BLaER1 (cell line): Measurements from ENCODE around the gene FSIP1.

Source experiments
- H3K27ac ChIP-seq: shearing (Covaris generic); formaldehyde crosslinking; 2 replicates; pipeline ENCODE4 v1.8.1; 2022
- H3K27me3 ChIP-seq: shearing (Covaris generic); formaldehyde crosslinking; 2 replicates; pipeline ENCODE4 v1.8.1; 2022
- H3K36me3 ChIP-seq: shearing (Covaris generic); formaldehyde crosslinking; 2 replicates; pipeline ENCODE4 v1.8.1; 2022
- H3K4me1 ChIP-seq: shearing (Covaris generic); formaldehyde crosslinking; 2 replicates; pipeline ENCODE4 v1.8.1; 2022
- H3K4me2 ChIP-seq: shearing (Covaris generic); formaldehyde crosslinking; 2 replicates; pipeline ENCODE4 v1.8.1; 2022
- H3K4me3 ChIP-seq: shearing (Covaris generic); formaldehyde crosslinking; 2 replicates; pipeline ENCODE4 v1.8.1; 2022
- H3K9ac ChIP-seq: shearing (Covaris generic); formaldehyde crosslinking; 2 replicates; pipeline ENCODE4 v1.8.1; 2022
- H3K9me3 ChIP-seq: shearing (Covaris generic); formaldehyde crosslinking; 2 replicates; pipeline ENCODE4 v1.8.1; 2022
- H4K20me1 ChIP-seq: shearing (Covaris generic); formaldehyde crosslinking; 2 replicates; pipeline ENCODE4 v1.8.1; 2022
- Cebpa-rat ChIP-seq: shearing (Covaris generic); IDR thresholded peaks from 2 replicates; pipeline ENCODE4 v1.8.1; 2022

FSIP1 gene

GRCh38 chr15:39661776-39662175, 120.9 kb downstream of the FSIP1 start:
- H4K20me1 ChIP-seq, result no peaks in the 10 kb centered on the region
- no peaks in the 10 kb centered on the region for H3K36me3 ChIP-seq
- H3K9ac ChIP-seq, result no peak overlapping the region
- H3K9me3 ChIP-seq, result peaks cover 12% of the 10 kb centered on the region; the same call in 1 of the 2 replicates
- no peaks in the 10 kb centered on the region for H3K27me3 ChIP-seq
- no peak overlapping the region for H3K27ac ChIP-seq
- no peak for TF ChIP-seq Cebpa-rat
- no peak overlapping the region for H3K4me3 ChIP-seq
- no peak overlapping the region for H3K4me2 ChIP-seq
- H3K4me1 ChIP-seq, result no peaks in the 10 kb centered on the region

- no peaks in the 10 kb centered on the region for H3K4me1 ChIP-seq
- no peaks in the 10 kb centered on the region for H3K27me3 ChIP-seq
- H3K9me3 ChIP-seq, result peaks cover 12% of the 10 kb centered on the region; the same call in 1 of the 2 replicates
- TF ChIP-seq Cebpa-rat, result no peak
- H3K4me3 ChIP-seq, result no peak overlapping the region
- no peak overlapping the region for H3K27ac ChIP-seq
- no peak overlapping the region for H3K4me2 ChIP-seq
- no peaks in the 10 kb centered on the region for H4K20me1 ChIP-seq
- H3K9ac ChIP-seq, result no peak overlapping the region
- H3K36me3 ChIP-seq, result no peaks in the 10 kb centered on the region
Measured at GRCh38 chr15:39658740-39659139, 123.9 kb downstream of the FSIP1 start.

GRCh38 chr15:39657668-39658067, 125.0 kb downstream of the FSIP1 start:
- no peak overlapping the region for H3K4me2 ChIP-seq
- H3K4me3 ChIP-seq, result no peak overlapping the region
- no peak for TF ChIP-seq Cebpa-rat
- peaks cover 12% of the 10 kb centered on the region; the same call in 1 of the 2 replicates for H3K9me3 ChIP-seq
- H3K4me1 ChIP-seq, result no peaks in the 10 kb centered on the region
- H3K27ac ChIP-seq, result no peak overlapping the region
- no peaks in the 10 kb centered on the region for H3K36me3 ChIP-seq
- no peaks in the 10 kb centered on the region for H4K20me1 ChIP-seq
- H3K9ac ChIP-seq, result no peak overlapping the region
- no peaks in the 10 kb centered on the region for H3K27me3 ChIP-seq

GRCh38 chr15:39657181-39657580, 125.5 kb downstream of the FSIP1 start:
- H3K4me2 ChIP-seq, result no peak overlapping the region
- H3K36me3 ChIP-seq, result no peaks in the 10 kb centered on the region
- no peak for TF ChIP-seq Cebpa-rat
- H3K4me3 ChIP-seq, result no peak overlapping the region
- no peaks in the 10 kb centered on the region for H3K27me3 ChIP-seq
- no peaks in the 10 kb centered on the region for H3K4me1 ChIP-seq
- no peak overlapping the region for H3K9ac ChIP-seq
- no peak overlapping the region for H3K27ac ChIP-seq
- H3K9me3 ChIP-seq, result peaks cover 12% of the 10 kb centered on the region; the same call in 1 of the 2 replicates
- H4K20me1 ChIP-seq, result no peaks in the 10 kb centered on the region

GRCh38 chr15:39654304-39654703, 128.3 kb downstream of the FSIP1 start:
- Histone ChIP-seq H3K9me3 (peaks cover 12% of the 10 kb centered on the region; the same call in 1 of the 2 replicates), H3K27ac (no peak overlapping the region), H3K9ac (no peak overlapping the region), H3K36me3 (no peaks in the 10 kb centered on the region), H3K4me3 (no peak overlapping the region), H3K4me2 (no peak overlapping the region), H4K20me1 (no peaks in the 10 kb centered on the region), H3K4me1 (no peaks in the 10 kb centered on the region), H3K27me3 (no peaks in the 10 kb centered on the region)
- TF ChIP-seq Cebpa-rat, result no peak

GRCh38 chr15:39651881-39652280, 130.8 kb downstream of the FSIP1 start:
- H3K9ac ChIP-seq, result no peak overlapping the region
- no peaks in the 10 kb centered on the region for H3K27me3 ChIP-seq
- no peak for TF ChIP-seq Cebpa-rat

GRCh38 chr15:39651295-39651694, 131.3 kb downstream of the FSIP1 start:
- no peak overlapping the region for H3K27ac ChIP-seq
- no peak overlapping the region for H3K4me3 ChIP-seq
- H3K9me3 ChIP-seq, result no peaks in the 10 kb centered on the region
- H4K20me1 ChIP-seq, result no peaks in the 10 kb centered on the region
- no peak overlapping the region for H3K9ac ChIP-seq
- no peak for TF ChIP-seq Cebpa-rat
- no peak overlapping the region for H3K4me2 ChIP-seq
- H3K36me3 ChIP-seq, result no peaks in the 10 kb centered on the region
- no peaks in the 10 kb centered on the region for H3K27me3 ChIP-seq
- no peaks in the 10 kb centered on the region for H3K4me1 ChIP-seq

More at GRCh38 chr15:39651881-39652280, 130.8 kb downstream of the FSIP1 start:
- H3K4me2 ChIP-seq, result no peak overlapping the region
- no peak overlapping the region for H3K4me3 ChIP-seq
- H4K20me1 ChIP-seq, result no peaks in the 10 kb centered on the region
- H3K27ac ChIP-seq, result no peak overlapping the region
- H3K36me3 ChIP-seq, result no peaks in the 10 kb centered on the region
- no peaks in the 10 kb centered on the region for H3K4me1 ChIP-seq
- H3K9me3 ChIP-seq, result no peaks in the 10 kb centered on the region

GRCh38 chr15:39649757-39650156, 132.9 kb downstream of the FSIP1 start:
- H3K27ac ChIP-seq, result no peak overlapping the region
- H3K4me2 ChIP-seq, result no peak overlapping the region
- no peak for TF ChIP-seq Cebpa-rat
- no peaks in the 10 kb centered on the region for H3K4me1 ChIP-seq
- H3K4me3 ChIP-seq, result no peak overlapping the region
- no peaks in the 10 kb centered on the region for H3K9me3 ChIP-seq
- no peaks in the 10 kb centered on the region for H4K20me1 ChIP-seq
- no peak overlapping the region for H3K9ac ChIP-seq
- no peaks in the 10 kb centered on the region for H3K36me3 ChIP-seq
- H3K27me3 ChIP-seq, result no peaks in the 10 kb centered on the region

- TF ChIP-seq Cebpa-rat, result no peak
- no peak overlapping the region for H3K27ac ChIP-seq
- no peak overlapping the region for H3K4me2 ChIP-seq
Measured at GRCh38 chr15:39646425-39646824, 136.2 kb downstream of the FSIP1 start.

GRCh38 chr15:39645976-39646257, 136.7 kb downstream of the FSIP1 start:
- Histone ChIP-seq H3K27ac (no peak overlapping the region), H3K9ac (no peak overlapping the region), H3K4me1 (no peaks in the 10 kb centered on the region), H3K4me2 (no peak overlapping the region), H3K27me3 (no peaks in the 10 kb centered on the region), H3K4me3 (no peak overlapping the region), H3K36me3 (no peaks in the 10 kb centered on the region), H3K9me3 (no peaks in the 10 kb centered on the region), H4K20me1 (no peaks in the 10 kb centered on the region)
- TF ChIP-seq Cebpa-rat, result no peak

More at GRCh38 chr15:39646425-39646824, 136.2 kb downstream of the FSIP1 start:
- Histone ChIP-seq H3K4me1 (no peaks in the 10 kb centered on the region), H3K4me3 (no peak overlapping the region), H3K27me3 (no peaks in the 10 kb centered on the region), H3K36me3 (no peaks in the 10 kb centered on the region), H3K9me3 (no peaks in the 10 kb centered on the region), H3K9ac (no peak overlapping the region), H4K20me1 (no peaks in the 10 kb centered on the region)
